ENCODE measurements around the gene CEP128. TPM values are rescaled to one million over a fixed set of nuclear protein-coding genes. Genes with fewer than 3 reads are reported as not detected.

The CEP128 gene
- total and polyA plus RNA-seq, 2 experiments from 2014 or later = 7.6 to 17.6 TPM

DNA sequence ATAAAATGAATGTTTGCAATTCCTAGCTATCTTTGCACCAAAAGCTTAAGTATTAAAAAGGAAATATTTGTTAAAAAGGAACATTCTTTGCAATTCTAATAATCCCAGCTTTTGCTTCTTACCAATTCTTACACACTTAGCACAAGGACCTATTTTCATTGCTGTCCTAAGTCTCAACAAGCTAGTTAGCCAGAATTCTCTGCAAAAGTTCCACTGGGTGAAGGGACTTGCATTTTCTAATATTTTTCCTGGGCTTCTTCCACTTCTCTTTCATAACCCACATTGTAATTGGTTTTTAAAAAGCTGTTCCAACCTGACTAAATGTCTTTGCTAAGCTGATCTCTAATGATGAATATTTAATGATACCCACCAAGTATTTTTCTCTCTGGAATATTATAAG, 422.5 kb downstream of the CEP128 start (continued):
- TF ChIP-seq, protein P1, sequence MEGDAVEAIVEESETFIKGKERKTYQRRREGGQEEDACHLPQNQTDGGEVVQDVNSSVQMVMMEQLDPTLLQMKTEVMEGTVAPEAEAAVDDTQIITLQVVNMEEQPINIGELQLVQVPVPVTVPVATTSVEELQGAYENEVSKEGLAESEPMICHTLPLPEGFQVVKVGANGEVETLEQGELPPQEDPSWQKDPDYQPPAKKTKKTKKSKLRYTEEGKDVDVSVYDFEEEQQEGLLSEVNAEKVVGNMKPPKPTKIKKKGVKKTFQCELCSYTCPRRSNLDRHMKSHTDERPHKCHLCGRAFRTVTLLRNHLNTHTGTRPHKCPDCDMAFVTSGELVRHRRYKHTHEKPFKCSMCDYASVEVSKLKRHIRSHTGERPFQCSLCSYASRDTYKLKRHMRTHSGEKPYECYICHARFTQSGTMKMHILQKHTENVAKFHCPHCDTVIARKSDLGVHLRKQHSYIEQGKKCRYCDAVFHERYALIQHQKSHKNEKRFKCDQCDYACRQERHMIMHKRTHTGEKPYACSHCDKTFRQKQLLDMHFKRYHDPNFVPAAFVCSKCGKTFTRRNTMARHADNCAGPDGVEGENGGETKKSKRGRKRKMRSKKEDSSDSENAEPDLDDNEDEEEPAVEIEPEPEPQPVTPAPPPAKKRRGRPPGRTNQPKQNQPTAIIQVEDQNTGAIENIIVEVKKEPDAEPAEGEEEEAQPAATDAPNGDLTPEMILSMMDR (conservative IDR thresholded peaks at IDR 0.05; ENCODE audit: low read depth in 2 of 2) = no peak
- TF ChIP-seq, protein P2, sequence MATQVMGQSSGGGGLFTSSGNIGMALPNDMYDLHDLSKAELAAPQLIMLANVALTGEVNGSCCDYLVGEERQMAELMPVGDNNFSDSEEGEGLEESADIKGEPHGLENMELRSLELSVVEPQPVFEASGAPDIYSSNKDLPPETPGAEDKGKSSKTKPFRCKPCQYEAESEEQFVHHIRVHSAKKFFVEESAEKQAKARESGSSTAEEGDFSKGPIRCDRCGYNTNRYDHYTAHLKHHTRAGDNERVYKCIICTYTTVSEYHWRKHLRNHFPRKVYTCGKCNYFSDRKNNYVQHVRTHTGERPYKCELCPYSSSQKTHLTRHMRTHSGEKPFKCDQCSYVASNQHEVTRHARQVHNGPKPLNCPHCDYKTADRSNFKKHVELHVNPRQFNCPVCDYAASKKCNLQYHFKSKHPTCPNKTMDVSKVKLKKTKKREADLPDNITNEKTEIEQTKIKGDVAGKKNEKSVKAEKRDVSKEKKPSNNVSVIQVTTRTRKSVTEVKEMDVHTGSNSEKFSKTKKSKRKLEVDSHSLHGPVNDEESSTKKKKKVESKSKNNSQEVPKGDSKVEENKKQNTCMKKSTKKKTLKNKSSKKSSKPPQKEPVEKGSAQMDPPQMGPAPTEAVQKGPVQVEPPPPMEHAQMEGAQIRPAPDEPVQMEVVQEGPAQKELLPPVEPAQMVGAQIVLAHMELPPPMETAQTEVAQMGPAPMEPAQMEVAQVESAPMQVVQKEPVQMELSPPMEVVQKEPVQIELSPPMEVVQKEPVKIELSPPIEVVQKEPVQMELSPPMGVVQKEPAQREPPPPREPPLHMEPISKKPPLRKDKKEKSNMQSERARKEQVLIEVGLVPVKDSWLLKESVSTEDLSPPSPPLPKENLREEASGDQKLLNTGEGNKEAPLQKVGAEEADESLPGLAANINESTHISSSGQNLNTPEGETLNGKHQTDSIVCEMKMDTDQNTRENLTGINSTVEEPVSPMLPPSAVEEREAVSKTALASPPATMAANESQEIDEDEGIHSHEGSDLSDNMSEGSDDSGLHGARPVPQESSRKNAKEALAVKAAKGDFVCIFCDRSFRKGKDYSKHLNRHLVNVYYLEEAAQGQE (IDR thresholded peaks at IDR 0.05; ENCODE audit: unreplicated experiment) = no peak
- no peak for TF ChIP-seq JUNB (IDR thresholded peaks at IDR 0.05; ENCODE audit: unreplicated experiment)
- TF ChIP-seq STAT1 (IDR thresholded peaks at IDR 0.05; ENCODE audit: unreplicated experiment) = no peak
- TF ChIP-seq POLR2AphosphoS5 (IDR thresholded peaks at IDR 0.05; ENCODE audit: low read depth) = no peak

DNA sequence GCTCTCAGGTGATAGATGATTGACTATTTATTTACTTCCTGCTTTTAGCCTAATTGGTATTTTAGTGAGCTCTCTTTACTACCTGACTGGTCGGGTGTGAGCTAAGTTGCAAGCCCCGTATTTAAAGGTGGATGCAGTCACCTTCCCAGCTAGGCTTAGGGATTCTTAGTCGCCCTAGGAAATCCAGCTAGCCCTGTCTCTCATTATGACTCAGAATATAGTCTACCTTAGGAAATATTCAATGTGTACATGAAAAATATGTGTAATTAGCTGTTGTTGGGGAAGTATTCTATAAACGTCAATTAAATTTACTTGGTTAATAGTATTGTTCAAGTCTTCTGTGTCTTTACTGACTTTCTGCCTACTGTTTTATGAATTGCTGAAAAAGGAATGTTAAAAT, 423.4 kb downstream of the CEP128 start:
- Histone ChIP-seq H3K9me2 (ENCODE audit: insufficient read depth) (no peaks in the 10 kb centered on the region), H4K20me1 (replicated peaks; ENCODE audit: insufficient read depth) (no peaks in the 10 kb centered on the region), H3K36me3 (ENCODE audit: insufficient read depth) (no peaks in the 10 kb centered on the region), H2AFZ (no peak overlapping the region), H3K27me3 (ENCODE audit: insufficient read depth) (no peaks in the 10 kb centered on the region), H3F3A (replicated peaks; ENCODE audit: low read depth) (no peaks in the 10 kb centered on the region), H3K4me1 (ENCODE audit: insufficient read depth) (no peaks in the 10 kb centered on the region), H3K4me3 (no peak overlapping the region), H3K79me2 (replicated peaks; ENCODE audit: insufficient read depth) (no peaks in the 10 kb centered on the region), H3K4me2 (no peak overlapping the region), H3K27ac (ENCODE audit: low read depth) (no peak overlapping the region)
- H3K27me3 Mint-ChIP-seq (ENCODE audit: insufficient read depth, low read depth, poor library complexity) = no peaks in the 10 kb centered on the region
- no peaks in the 10 kb centered on the region for H3K9me3 Mint-ChIP-seq
- H3K36me3 Mint-ChIP-seq (ENCODE audit: low read depth) = peaks cover 8% of the 10 kb centered on the region; the same call in 2 of the 3 replicates
- no peak overlapping the region for H3K27ac Mint-ChIP-seq
- DNase-seq (ENCODE audit: low spot score) (no peak), ATAC-seq (no peak)
- H3K4me1 Mint-ChIP-seq = no peaks in the 10 kb centered on the region
- no peak overlapping the region for H3K4me3 Mint-ChIP-seq
- TF ChIP-seq, protein P3, sequence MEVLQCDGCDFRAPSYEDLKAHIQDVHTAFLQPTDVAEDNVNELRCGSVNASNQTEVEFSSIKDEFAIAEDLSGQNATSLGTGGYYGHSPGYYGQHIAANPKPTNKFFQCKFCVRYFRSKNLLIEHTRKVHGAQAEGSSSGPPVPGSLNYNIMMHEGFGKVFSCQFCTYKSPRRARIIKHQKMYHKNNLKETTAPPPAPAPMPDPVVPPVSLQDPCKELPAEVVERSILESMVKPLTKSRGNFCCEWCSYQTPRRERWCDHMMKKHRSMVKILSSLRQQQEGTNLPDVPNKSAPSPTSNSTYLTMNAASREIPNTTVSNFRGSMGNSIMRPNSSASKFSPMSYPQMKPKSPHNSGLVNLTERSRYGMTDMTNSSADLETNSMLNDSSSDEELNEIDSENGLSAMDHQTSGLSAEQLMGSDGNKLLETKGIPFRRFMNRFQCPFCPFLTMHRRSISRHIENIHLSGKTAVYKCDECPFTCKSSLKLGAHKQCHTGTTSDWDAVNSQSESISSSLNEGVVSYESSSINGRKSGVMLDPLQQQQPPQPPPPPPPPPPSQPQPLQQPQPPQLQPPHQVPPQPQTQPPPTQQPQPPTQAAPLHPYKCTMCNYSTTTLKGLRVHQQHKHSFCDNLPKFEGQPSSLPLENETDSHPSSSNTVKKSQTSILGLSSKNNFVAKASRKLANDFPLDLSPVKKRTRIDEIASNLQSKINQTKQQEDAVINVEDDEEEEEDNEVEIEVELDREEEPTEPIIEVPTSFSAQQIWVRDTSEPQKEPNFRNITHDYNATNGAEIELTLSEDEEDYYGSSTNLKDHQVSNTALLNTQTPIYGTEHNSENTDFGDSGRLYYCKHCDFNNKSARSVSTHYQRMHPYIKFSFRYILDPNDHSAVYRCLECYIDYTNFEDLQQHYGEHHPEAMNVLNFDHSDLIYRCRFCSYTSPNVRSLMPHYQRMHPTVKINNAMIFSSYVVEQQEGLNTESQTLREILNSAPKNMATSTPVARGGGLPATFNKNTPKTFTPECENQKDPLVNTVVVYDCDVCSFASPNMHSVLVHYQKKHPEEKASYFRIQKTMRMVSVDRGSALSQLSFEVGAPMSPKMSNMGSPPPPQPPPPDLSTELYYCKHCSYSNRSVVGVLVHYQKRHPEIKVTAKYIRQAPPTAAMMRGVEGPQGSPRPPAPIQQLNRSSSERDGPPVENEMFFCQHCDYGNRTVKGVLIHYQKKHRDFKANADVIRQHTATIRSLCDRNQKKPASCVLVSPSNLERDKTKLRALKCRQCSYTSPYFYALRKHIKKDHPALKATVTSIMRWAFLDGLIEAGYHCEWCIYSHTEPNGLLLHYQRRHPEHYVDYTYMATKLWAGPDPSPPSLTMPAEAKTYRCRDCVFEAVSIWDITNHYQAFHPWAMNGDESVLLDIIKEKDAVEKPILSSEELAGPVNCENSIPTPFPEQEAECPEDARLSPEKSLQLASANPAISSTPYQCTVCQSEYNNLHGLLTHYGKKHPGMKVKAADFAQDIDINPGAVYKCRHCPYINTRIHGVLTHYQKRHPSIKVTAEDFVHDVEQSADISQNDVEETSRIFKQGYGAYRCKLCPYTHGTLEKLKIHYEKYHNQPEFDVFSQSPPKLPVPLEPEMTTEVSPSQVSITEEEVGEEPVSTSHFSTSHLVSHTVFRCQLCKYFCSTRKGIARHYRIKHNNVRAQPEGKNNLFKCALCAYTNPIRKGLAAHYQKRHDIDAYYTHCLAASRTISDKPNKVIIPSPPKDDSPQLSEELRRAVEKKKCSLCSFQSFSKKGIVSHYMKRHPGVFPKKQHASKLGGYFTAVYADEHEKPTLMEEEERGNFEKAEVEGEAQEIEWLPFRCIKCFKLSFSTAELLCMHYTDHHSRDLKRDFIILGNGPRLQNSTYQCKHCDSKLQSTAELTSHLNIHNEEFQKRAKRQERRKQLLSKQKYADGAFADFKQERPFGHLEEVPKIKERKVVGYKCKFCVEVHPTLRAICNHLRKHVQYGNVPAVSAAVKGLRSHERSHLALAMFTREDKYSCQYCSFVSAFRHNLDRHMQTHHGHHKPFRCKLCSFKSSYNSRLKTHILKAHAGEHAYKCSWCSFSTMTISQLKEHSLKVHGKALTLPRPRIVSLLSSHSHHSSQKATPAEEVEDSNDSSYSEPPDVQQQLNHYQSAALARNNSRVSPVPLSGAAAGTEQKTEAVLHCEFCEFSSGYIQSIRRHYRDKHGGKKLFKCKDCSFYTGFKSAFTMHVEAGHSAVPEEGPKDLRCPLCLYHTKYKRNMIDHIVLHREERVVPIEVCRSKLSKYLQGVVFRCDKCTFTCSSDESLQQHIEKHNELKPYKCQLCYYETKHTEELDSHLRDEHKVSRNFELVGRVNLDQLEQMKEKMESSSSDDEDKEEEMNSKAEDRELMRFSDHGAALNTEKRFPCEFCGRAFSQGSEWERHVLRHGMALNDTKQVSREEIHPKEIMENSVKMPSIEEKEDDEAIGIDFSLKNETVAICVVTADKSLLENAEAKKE (CRISPR knock-in tag; IDR thresholded peaks at IDR 0.05) = no peak
- TF ChIP-seq, protein P2 (IDR thresholded peaks at IDR 0.05; ENCODE audit: unreplicated experiment) = no peak
- TF ChIP-seq NANOG (IDR thresholded peaks at IDR 0.05; ENCODE audit: borderline replicate concordance) (no peak), CREB1 (CRISPR knock-in tag; IDR thresholded peaks at IDR 0.05; ENCODE audit: low read depth) (no peak), ZNF331 (CRISPR knock-in tag; IDR thresholded peaks at IDR 0.05; ENCODE audit: low read depth) (no peak), ZNF114 (CRISPR knock-in tag; IDR thresholded peaks at IDR 0.05) (no peak), POLR2AphosphoS5 (IDR thresholded peaks at IDR 0.05; ENCODE audit: low read depth) (no peak), EZH2phosphoT487 (IDR thresholded peaks at IDR 0.05; ENCODE audit: unreplicated experiment) (no peak)
